ENCODE measurements around the gene CLK3.
"Not testable (repeated sequence)": the region's sequence is repeated elsewhere in the genome, so short reads cannot be mapped to it uniquely, and the experiment has no call there.

DNA sequence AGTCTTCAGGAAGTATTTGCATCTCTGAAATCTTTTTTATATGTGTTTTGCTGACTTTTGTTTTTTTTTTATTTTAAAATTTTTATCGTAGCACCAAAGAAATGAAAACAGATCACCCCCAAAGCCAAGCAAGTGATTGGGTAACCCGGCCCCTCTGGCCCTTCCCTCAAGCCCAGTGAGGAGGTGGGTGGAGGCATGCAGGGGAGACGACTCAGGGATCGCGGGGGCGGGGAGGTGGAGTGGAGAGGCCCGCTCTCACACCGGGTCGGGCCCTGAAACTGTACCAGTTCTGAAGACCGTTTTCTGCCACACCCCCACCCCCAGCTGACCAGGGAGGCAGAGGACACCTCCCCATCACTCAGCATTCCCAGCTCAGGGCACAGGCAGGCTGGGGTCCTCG, 18.9 kb upstream of the CLK3 start:
- TF ChIP-seq, protein P1, sequence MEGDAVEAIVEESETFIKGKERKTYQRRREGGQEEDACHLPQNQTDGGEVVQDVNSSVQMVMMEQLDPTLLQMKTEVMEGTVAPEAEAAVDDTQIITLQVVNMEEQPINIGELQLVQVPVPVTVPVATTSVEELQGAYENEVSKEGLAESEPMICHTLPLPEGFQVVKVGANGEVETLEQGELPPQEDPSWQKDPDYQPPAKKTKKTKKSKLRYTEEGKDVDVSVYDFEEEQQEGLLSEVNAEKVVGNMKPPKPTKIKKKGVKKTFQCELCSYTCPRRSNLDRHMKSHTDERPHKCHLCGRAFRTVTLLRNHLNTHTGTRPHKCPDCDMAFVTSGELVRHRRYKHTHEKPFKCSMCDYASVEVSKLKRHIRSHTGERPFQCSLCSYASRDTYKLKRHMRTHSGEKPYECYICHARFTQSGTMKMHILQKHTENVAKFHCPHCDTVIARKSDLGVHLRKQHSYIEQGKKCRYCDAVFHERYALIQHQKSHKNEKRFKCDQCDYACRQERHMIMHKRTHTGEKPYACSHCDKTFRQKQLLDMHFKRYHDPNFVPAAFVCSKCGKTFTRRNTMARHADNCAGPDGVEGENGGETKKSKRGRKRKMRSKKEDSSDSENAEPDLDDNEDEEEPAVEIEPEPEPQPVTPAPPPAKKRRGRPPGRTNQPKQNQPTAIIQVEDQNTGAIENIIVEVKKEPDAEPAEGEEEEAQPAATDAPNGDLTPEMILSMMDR (IDR thresholded peaks at IDR 0.05 in 8 of 11, conservative IDR thresholded peaks at IDR 0.05 in 3 of 11) = not testable (repeated sequence)
- TF ChIP-seq POLR2A, POLR2AphosphoS5 (IDR thresholded peaks at IDR 0.05): not testable (repeated sequence)

All from spleen (tissue), 7 donors.